K562 (cell line): ENCODE measurements around the gene BTAF1. TPM values are rescaled to one million over a fixed set of nuclear protein-coding genes. Genes with fewer than 3 reads are reported as not detected.

Experiments used
- FOXK1 ChIP-seq: sonication (generic); formaldehyde crosslinking; IDR thresholded peaks from 2 replicates; pipeline ENCODE4 v1.8.0; 2022; ENCODE audit warnings: missing genetic modification reagents, mild to moderate bottlenecking, borderline replicate concordance
- HIVEP1 ChIP-seq: fragments of 250-450 bp; sonication (Bioruptor Pico); IDR thresholded peaks from 2 replicates; pipeline ENCODE4 v1.4.0; 2020; ENCODE audit warnings: mild to moderate bottlenecking
- ID3 ChIP-seq, 2 experiments: fragments of 250-450 bp in 1 of 2; fragments of 450-650 bp in 1 of 2; sonication (Bioruptor Pico) in 1 of 2; IDR thresholded peaks; 2 replicates each; pipeline versions ENCODE4 v1.6.1 to v1.8.0; 2016 to 2021; ENCODE audit warnings: mild to moderate bottlenecking in 2 of 2, moderate library complexity in 2 of 2, missing compliant biosample characterization in 1 of 2, missing genetic modification characterization in 1 of 2
- IRF9 ChIP-seq: fragments of 450-650 bp; IDR thresholded peaks from 2 replicates; pipeline ENCODE4 v1.6.1; 2016; ENCODE audit warnings: missing biosample characterization, missing genetic modification characterization
- KDM1A ChIP-seq, 2 experiments: fragments of 450-650 bp; IDR thresholded peaks; 2 replicates each; pipeline ENCODE4 v1.6.1; 2016; ENCODE audit warnings: mild to moderate bottlenecking in 2 of 2
- KDM4B ChIP-seq, 2 experiments: fragments of 450-650 bp in 1 of 2; sonication (generic) in 1 of 2; IDR thresholded peaks; 2 replicates each; pipeline ENCODE4 v1.6.1; 2016 to 2017; ENCODE audit warnings: borderline replicate concordance in 2 of 2, antibody characterized with exemption in 1 of 2, low read depth in 1 of 2, mild to moderate bottlenecking in 1 of 2
- KLF6 ChIP-seq: fragments of 250-450 bp; sonication (Bioruptor Pico); IDR thresholded peaks from 2 replicates; pipeline ENCODE4 v1.4.0; 2020; ENCODE audit warnings: mild to moderate bottlenecking, moderate library complexity, borderline replicate concordance
- LEF1 ChIP-seq: fragments of 450-650 bp; IDR thresholded peaks from 2 replicates; pipeline ENCODE4 v1.6.1; 2016; ENCODE audit warnings: mild to moderate bottlenecking
- MAFG ChIP-seq: fragments of 450-650 bp; conservative IDR thresholded peaks from 2 replicates; pipeline ENCODE4 v1.6.1; 2016; ENCODE audit warnings: missing genetic modification characterization, missing compliant biosample characterization
- MIER1 ChIP-seq: fragments of 450-650 bp; IDR thresholded peaks from 2 replicates; pipeline ENCODE4 v1.6.1; 2016; ENCODE audit warnings: antibody characterized with exemption, mild to moderate bottlenecking, low read depth
- MTF1 ChIP-seq: fragments of 250-450 bp; sonication (Bioruptor Pico); IDR thresholded peaks from 2 replicates; pipeline ENCODE4 v1.9.0; 2021; ENCODE audit warnings: moderate library complexity, mild to moderate bottlenecking, inconsistent platforms, borderline replicate concordance
- NEUROD1 ChIP-seq: fragments of 150-350 bp; IDR thresholded peaks from 2 replicates; pipeline ENCODE4 v1.6.1; 2014; ENCODE audit warnings: borderline replicate concordance, low read length, low read depth; ENCODE audit not compliant: partially characterized antibody
- PTRF ChIP-seq: fragments of 450-650 bp; IDR thresholded peaks from 2 replicates; pipeline ENCODE4 v1.6.1; 2016; ENCODE audit warnings: mild to moderate bottlenecking, missing genetic modification characterization, missing compliant biosample characterization
- RAD21 ChIP-seq, 2 experiments: fragments of 250-450 bp in 1 of 2; fragments of 450-650 bp in 1 of 2; sonication (Bioruptor Pico) in 1 of 2; formaldehyde crosslinking in 1 of 2; IDR thresholded peaks in 1 of 2; conservative IDR thresholded peaks in 1 of 2; 2 replicates each; pipeline versions ENCODE4 v1.4.0 to v1.8.0; 2020 to 2022; ENCODE audit warnings: mild to moderate bottlenecking in 2 of 2, moderate library complexity in 1 of 2
- RUNX1 ChIP-seq: sonication (generic); IDR thresholded peaks from 2 replicates; pipeline ENCODE4 v1.6.1; 2016; ENCODE audit warnings: antibody characterized with exemption, low read depth
- SAFB2 ChIP-seq: fragments of 200-400 bp; formaldehyde crosslinking; IDR thresholded peaks from 2 replicates; pipeline ENCODE4 v1.6.1; 2018; ENCODE audit warnings: borderline replicate concordance, low read length, low read depth, moderate library complexity; ENCODE audit not compliant: severe bottlenecking
- SMAD1 ChIP-seq: fragments of 150-350 bp; IDR thresholded peaks from 2 replicates; pipeline ENCODE4 v1.6.1; 2014; ENCODE audit warnings: low read length, low read depth; ENCODE audit not compliant: partially characterized antibody
- SMC3 ChIP-seq: conservative IDR thresholded peaks from 2 replicates; pipeline ENCODE4 v1.6.1; 2011; ENCODE audit warnings: low read depth, low read length, improper control_type of control experiment; ENCODE audit not compliant: insufficient read depth
- SNIP1 ChIP-seq: fragments of 450-650 bp; IDR thresholded peaks from 2 replicates; pipeline ENCODE4 v1.7.1; 2017; ENCODE audit warnings: low read depth, mild to moderate bottlenecking
- TAF7 ChIP-seq: fragments of 450-650 bp; IDR thresholded peaks from 2 replicates; pipeline ENCODE4 v1.6.1; 2016; ENCODE audit warnings: missing genetic modification characterization, missing compliant biosample characterization
- ZNF444 ChIP-seq: fragments of 250-450 bp; sonication (Bioruptor Pico); IDR thresholded peaks from 2 replicates; pipeline ENCODE4 v1.4.0; 2020; ENCODE audit warnings: mild to moderate bottlenecking, moderate library complexity
- polyA plus RNA-seq, 8 experiments: library from polyadenylated mRNA; depleted of rRNA in 4 of 8; stranded (reverse) in 5 of 8; unstranded in 3 of 8; fragments of >200 nt; fragmentation: Nextera tagmentation in 2 of 8; fragmentation: Illumina TruSeq in 1 of 8; extraction: Ambion mirVana in 2 of 8; extraction: Trizol in 1 of 8; gene quantifications; 2 replicates each; pipeline versions ENCODE4 v1.2.1 to v1.2.3, GENCODE V29; 2011 to 2014; ENCODE audit warnings: inconsistent platforms in 1 of 8, missing spikeins in 1 of 8
- total RNA-seq, 7 experiments: library from RNA; depleted of rRNA in 6 of 7; stranded (reverse); fragments of >200 nt in 6 of 7; fragmentation: Illumina TruSeq in 2 of 7; extraction: Trizol in 2 of 7; gene quantifications; 2 replicates each; pipeline versions ENCODE4 v1.2.1 to v1.2.3, GENCODE V29; 2011 to 2021; ENCODE audit warnings: low replicate concordance in 1 of 7
- TF ChIP-seq, protein P1 (sequence below), 3 experiments: fragments of 200-800 bp in 1 of 3; fragments of 250-450 bp in 1 of 3; fragments of 450-650 bp in 1 of 3; sonication (Bioruptor Pico) in 1 of 3; sonication (Bioruptor generic) in 1 of 3; formaldehyde crosslinking in 1 of 3; IDR thresholded peaks; 2 replicates each; pipeline versions ENCODE4 v1.6.1 to v1.8.0; 2016 to 2022; ENCODE audit warnings: mild to moderate bottlenecking in 2 of 3, missing genetic modification characterization in 2 of 3, missing compliant biosample characterization in 1 of 3, moderate library complexity in 1 of 3

The BTAF1 gene
- total and polyA plus RNA-seq, 9 of the 15 experiments (the other 6 are each of a cell fraction or from before 2014, with no cell fraction given), result 6.6 to 70.7 (median 30.5) TPM

- no peak for TF ChIP-seq LEF1
- no peak for TF ChIP-seq MIER1
- no peak for TF ChIP-seq PTRF
- TF ChIP-seq MAFG (tag), result no peak
- no peak for TF ChIP-seq SMC3
- peak; percentile 25 to 62; a peak in 3 of 4 replicates for TF ChIP-seq RAD21 (CRISPR knock-in tag; conservative IDR thresholded peaks at IDR 0.05 in 1 of 2, IDR thresholded peaks at IDR 0.05 in 1 of 2)
- TF ChIP-seq ZNF444 (CRISPR knock-in tag), result no peak
- no peak for TF ChIP-seq TAF7 (tag)
- TF ChIP-seq ID3 (CRISPR knock-in tag; IDR thresholded peaks at IDR 0.05), result no peak
- 0 out of 2 replicates have a peak, but pooled peaks have one; percentile 47 for TF ChIP-seq ID3 (tag; IDR thresholded peaks at IDR 0.05)
- TF ChIP-seq FOXK1, result no peak
- TF ChIP-seq, protein P1, sequence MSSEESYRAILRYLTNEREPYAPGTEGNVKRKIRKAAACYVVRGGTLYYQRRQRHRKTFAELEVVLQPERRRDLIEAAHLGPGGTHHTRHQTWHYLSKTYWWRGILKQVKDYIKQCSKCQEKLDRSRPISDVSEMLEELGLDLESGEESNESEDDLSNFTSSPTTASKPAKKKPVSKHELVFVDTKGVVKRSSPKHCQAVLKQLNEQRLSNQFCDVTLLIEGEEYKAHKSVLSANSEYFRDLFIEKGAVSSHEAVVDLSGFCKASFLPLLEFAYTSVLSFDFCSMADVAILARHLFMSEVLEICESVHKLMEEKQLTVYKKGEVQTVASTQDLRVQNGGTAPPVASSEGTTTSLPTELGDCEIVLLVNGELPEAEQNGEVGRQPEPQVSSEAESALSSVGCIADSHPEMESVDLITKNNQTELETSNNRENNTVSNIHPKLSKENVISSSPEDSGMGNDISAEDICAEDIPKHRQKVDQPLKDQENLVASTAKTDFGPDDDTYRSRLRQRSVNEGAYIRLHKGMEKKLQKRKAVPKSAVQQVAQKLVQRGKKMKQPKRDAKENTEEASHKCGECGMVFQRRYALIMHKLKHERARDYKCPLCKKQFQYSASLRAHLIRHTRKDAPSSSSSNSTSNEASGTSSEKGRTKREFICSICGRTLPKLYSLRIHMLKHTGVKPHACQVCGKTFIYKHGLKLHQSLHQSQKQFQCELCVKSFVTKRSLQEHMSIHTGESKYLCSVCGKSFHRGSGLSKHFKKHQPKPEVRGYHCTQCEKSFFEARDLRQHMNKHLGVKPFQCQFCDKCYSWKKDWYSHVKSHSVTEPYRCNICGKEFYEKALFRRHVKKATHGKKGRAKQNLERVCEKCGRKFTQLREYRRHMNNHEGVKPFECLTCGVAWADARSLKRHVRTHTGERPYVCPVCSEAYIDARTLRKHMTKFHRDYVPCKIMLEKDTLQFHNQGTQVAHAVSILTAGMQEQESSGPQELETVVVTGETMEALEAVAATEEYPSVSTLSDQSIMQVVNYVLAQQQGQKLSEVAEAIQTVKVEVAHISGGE (CRISPR knock-in tag; IDR thresholded peaks at IDR 0.05), result no peak
- TF ChIP-seq KDM4B (IDR thresholded peaks at IDR 0.05; ENCODE audit: borderline replicate concordance in 2 of 2, low read depth in 1 of 2), result peak in 1 of 2 experiments; percentile 27; a peak in 1 of 4 replicates
- no peak for TF ChIP-seq IRF9 (tag)
- no peak for TF ChIP-seq KLF6 (CRISPR knock-in tag)
- no peak for TF ChIP-seq RUNX1
- no peak for TF ChIP-seq MTF1
- TF ChIP-seq SNIP1, result 0 out of 2 replicates have a peak, but pooled peaks have one; percentile 23
- no peak for TF ChIP-seq HIVEP1
- TF ChIP-seq SMAD1, result no peak
- no peak for TF ChIP-seq KDM1A (IDR thresholded peaks at IDR 0.05)
- TF ChIP-seq SAFB2, result no peak
- no peak for TF ChIP-seq NEUROD1
Observed at GRCh38 chr10:91908337-91909116, 15.0 kb upstream of the BTAF1 start (continued).
